Measurements from ENCODE around the gene PPP3CA.

GRCh38 chr4:101292901-101293300 lies 54.4 kb downstream of the PPP3CA start:
- TF ChIP-seq CTCF (conservative IDR thresholded peaks at IDR 0.05; ENCODE audit: low read depth in 2 of 2) (no peak), EZH2 (IDR thresholded peaks at IDR 0.05; ENCODE audit: low read depth, unreplicated experiment) (no peak), JUNB (IDR thresholded peaks at IDR 0.05; ENCODE audit: unreplicated experiment) (no peak), POLR2AphosphoS5 (IDR thresholded peaks at IDR 0.05; ENCODE audit: low read depth) (no peak)
